Esophagus mucosa (tissue), 1 donor: ENCODE measurements around the gene FMO5. TPM values are rescaled to one million over a fixed set of nuclear protein-coding genes. Genes with fewer than 3 reads are reported as not detected.
"Not testable (repeated sequence)": the region's sequence is repeated elsewhere in the genome, so short reads cannot be mapped to it uniquely, and the experiment has no call there.

Experiments used
- ATAC-seq: fragments of 200-7000 bp; cut with Tn5 transposase; one replicate; pipeline ENCODE4 v1.9.1; 2020
- total RNA-seq: library from RNA; stranded (reverse); gene quantifications from one replicate; pipeline ENCODE4 v1.2.4, GENCODE V29; 2023
- donor health status: DM: yes; HTN: yes; CAD: no.

Gene FMO5, protein sequence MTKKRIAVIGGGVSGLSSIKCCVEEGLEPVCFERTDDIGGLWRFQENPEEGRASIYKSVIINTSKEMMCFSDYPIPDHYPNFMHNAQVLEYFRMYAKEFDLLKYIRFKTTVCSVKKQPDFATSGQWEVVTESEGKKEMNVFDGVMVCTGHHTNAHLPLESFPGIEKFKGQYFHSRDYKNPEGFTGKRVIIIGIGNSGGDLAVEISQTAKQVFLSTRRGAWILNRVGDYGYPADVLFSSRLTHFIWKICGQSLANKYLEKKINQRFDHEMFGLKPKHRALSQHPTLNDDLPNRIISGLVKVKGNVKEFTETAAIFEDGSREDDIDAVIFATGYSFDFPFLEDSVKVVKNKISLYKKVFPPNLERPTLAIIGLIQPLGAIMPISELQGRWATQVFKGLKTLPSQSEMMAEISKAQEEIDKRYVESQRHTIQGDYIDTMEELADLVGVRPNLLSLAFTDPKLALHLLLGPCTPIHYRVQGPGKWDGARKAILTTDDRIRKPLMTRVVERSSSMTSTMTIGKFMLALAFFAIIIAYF
- total RNA-seq, result 0.68 TPM

GRCh38 chr1:147225193-147225730 is at the start of gene FMO5:
Gene FMO5, minus strand, starts transcription at chr1:147225339. Its CDS starts 310 bp downstream, at chr1:147225029.
- peak; percentile 73 for ATAC-seq

DNA sequence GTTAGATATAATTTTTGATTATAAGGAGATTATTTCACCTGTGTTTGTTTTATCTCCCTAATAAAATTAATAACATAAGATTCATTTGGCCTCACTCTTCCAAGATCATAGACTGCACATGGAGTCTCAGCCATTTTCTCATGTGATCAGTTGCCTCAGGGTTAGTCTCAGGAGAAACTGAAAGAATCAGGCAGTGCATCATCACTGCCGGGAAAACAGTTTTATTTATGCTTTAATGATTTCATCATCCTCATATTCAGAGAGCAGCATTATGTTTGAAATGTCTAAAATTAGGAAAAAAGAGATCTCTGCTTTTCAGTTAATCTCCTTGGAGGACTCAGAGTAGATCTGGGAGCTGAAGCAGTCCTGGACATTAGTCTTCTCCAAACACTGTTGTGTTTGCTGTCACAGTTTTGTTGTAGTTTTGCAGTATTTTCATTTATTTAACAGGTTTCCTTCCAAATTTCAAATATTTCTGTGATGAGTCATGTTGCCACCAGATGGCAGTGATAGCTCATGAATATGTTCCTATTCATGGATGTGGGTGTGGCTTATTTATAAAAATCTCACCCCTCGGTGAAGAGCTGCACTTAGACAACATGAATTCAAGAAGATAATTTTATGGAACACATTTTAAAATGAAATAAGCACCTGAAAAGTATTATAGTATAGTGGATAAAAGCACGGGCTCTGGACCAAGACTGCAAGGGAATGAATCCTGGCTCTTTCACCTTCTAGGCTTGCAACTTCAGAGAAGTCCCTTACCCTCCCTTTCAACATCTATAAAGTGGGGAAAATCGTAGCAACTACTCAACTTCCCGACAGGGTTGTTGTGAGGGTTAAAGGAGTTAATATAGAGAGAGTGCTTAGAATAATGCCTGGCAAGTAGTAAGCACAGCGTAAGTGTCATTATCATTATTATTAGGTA is 48.5 kb upstream of the FMO5 start:
- ATAC-seq, result peak; percentile 57

DNA sequence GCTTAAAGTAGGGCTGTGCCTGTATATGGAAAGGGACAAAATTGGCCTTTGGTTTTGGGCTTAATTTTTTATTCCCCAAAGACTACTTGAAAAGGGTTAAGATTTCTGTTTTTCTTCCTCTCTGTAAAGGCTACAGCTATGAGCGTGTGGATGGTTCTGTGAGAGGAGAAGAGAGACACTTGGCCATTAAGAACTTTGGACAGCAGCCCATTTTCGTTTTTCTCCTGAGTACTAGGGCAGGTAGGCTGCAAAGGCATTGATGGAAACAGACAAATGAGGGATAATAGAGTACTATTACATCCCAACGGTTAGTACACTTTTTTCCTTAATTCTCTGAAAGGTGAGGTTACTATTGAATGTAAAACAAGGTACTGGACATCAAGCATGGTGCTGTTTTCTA is 46.9 kb upstream of the FMO5 start:
- no peak for ATAC-seq

GRCh38 chr1:147270721-147271120 is 45.6 kb upstream of the FMO5 start:
- ATAC-seq, result no peak

GRCh38 chr1:147267711-147268110 is 42.6 kb upstream of the FMO5 start:
- no peak for ATAC-seq

DNA sequence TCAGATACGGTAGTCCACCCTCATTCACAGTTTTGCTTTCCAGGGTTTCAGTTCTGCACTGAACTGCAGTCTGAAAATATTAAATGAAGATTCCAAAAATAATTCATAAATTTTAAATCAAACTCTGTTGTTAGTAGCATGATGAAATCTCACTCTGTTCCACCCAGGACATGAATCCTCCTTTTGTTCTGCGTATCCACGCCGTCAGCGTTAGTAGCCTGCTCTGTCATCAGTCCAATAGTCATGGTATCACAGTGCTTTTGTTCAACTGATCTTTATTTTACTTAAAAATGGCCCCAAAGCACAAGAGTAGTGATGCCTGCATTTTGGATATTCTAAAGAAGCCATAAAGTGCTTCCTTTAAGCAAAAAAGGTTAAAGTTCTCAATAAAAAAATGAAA is 41.2 kb upstream of the FMO5 start:
- no peak for ATAC-seq

GRCh38 chr1:147264158-147264768 is 39.1 kb upstream of the FMO5 start:
- no peak for ATAC-seq

GRCh38 chr1:147260956-147261355 is 35.8 kb upstream of the FMO5 start:
- ATAC-seq, result no peak

GRCh38 chr1:147252540-147252939 is 27.4 kb upstream of the FMO5 start:
- ATAC-seq, result peak; percentile 68

GRCh38 chr1:147247656-147248238 is 22.6 kb upstream of the FMO5 start:
- no peak for ATAC-seq

DNA sequence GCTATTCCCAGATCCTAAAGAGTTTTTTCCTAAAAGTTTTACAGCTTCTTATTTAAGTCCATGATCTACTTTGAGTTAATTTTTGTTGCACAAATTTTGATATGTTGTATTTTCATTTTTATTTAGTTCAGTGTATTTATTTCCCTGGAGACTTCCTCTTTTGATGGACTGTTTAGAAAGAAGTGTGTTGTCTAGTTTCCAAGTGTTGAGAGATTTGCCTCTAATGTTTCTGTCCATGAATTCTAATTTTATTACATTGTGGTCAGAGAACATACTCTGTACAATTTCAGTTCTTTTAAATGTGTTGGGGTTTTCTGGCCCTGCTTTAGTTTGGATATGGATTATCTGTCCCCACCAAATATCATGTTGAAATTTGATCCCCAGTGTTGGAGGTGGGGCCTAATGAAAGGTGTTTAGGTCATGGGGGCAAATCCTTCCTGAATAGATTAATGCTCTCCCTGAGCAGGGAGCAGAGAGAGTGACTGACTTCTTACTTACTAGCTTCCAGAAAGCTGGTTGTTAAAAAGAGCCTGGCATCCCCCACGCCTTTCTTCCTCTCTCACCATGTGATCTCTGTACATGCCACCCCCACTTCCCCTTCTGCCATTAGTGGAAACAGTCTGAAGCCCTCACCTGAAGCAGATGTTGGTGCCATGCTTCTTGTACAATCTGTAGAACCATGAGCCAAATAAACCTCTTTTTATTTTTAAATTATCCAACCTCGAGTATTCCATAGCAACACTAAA is 21.9 kb upstream of the FMO5 start:
- no peak for ATAC-seq

DNA sequence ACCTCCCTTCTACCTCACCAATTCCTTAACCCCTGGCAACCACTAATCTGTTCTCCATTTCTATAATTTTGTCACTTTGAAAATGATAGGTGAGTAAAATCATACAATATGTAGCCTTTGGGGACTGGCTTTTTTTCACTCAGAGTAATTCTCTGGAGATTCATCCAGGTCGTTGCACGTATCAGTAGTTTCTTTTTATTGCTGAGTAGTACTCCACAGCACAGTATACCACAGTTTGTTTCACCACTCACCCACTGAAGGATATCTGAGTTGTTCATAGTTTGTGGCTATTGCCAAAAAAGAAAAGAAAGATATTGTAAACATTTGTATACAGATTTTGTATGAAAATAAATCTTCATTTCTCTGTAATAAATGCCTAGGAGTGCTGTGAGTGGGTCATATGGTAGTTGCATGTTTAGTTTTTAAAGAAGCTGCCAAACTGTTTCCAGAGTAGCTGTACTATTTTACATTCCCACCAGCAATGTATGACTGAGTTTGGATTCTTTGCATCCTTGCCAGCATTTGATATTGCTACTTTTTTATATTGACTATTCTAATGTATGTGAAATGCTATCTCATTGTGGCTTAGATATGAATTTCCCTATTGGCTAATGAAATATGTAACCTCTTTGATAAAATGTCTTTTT is 21.0 kb upstream of the FMO5 start:
- no peak for ATAC-seq

DNA sequence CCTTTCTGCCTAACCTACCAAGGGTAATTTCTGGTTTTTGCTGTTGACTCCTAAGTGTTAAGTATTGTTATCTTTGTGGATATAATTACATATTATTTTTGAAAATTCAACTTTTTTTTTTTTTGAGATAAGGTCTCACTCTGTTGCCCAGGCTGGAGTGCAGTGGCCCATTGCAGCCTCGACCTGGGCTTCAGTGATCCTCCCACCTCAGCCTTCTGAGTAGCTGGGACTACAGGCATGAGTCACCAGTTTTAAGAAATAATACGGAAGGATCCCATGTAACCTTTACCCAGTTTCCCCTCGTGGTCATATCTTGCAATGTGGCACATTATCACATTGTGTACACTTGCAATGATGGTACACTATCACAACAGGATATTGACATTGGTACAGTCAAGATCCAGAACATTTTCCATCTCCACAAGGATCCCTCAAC is 20.5 kb upstream of the FMO5 start:
- ATAC-seq, result no peak

DNA sequence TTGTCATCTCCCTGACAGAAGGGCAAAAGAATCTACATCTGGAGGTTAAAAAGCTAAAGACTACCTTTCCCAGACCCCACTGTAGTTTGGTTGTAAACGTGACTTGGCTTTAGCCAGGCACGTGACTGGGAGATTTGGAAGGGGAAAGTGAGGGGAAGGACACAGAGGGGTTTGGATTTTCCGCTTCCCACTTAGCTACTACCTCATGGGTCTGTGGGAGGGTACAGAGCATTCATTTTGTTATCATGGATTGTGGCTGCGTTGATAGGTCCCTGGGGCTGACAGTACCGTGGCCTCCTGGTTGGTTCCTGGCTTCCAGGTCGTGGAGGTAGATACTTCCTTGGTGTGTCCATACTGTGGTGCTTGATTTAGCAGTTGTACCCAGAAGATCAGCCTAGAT is 20.0 kb upstream of the FMO5 start:
- ATAC-seq, result no peak

- no peak for ATAC-seq
Measured at GRCh38 chr1:147243841-147244240, 18.7 kb upstream of the FMO5 start.

DNA sequence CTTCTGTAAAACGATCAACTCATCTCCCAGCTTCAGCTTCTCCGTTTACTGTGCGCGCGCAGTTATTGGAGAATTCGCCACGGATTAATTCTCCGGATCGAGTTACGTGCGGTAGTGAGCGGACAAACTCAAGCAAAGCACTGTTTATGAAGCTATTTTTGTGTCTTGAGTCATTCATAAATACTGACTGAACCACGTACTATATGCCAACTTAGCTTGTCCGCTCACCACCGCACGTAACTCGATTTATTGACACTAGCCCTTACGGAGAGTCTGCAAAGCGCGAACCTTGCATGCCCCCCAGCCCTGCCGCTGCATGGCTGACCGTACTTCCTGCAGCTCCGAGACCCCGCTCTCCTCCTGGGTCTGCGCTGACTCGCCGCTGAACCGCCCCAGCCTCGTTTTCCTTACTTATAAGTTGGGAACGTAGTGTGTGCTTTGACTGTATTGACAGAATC is 18.1 kb upstream of the FMO5 start:
- ATAC-seq, result peak; percentile 5

DNA sequence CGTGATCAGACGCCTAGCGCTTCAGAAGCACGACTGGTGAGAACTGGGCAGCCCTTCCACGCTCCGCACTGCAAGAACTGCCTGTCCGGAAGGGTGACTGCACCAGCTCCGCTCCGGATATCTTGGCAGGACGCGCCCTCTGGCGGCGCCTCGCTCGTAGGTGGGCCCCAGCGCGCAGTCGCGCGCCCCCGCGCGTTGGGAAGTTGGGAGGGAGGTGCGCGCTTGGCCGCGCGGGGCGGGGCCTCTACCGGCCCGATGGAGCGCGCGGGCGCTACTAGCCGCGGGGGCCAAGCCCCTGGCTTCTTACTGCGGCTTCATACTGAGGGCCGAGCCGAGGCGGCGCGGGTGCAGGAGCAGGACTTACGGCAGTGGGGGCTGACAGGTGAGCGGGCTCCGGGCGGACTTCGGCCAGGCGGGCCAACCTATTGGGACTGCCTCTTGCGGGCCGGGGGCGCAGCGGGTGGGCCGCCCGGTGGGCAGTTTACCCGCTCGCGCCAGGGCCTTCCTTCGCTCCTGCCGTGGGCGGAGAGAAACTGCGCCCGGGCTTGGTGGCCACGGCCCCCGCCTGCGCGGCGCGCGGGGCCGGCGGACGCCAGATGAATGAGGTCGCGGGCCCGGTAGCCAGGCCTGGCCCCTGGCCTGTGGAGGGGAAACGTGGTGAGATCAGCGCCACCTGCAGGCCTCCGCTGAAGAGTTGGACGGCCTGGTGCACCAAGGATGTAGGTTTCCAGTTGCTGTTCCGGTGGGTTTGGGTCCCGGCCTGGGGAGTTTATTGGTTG is 17.5 kb upstream of the FMO5 start, which contains the start of gene CHD1L:
Gene CHD1L (plus strand): TSS at position 236 of the 779 bp plus-strand sequence. CDS start 20 bp downstream, at position 256.
- ATAC-seq, result peak; percentile 98

GRCh38 chr1:147241934-147242448 is 16.9 kb upstream of the FMO5 start:
- no peak for ATAC-seq

DNA sequence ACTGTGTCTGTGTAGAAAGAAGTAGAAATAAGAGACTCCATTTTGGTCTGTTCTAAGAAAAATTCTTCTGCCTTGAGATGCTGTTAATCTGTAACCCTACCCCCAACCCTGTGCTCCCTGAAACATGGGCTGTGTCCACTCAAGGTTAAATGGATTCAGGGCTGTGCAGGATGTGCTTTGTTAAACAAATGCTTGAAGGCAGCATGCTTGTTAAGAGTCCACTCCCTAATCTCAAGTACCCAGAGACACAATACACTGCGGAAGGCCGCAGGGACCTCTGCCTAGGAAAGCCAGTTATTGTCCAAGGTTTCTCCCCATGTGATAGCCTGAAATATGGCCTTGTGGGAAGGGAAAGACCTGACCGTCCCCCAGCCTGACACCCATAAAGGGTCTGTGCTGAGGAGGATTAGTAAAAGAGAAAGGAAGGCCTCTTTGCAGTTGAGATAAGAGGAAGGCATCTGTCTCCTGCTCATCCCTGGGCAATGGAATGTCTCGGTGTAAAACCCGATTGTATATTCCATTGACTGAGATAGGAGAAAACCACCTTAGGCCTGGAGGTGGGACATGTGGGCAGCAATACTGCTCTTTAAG is 15.1 kb upstream of the FMO5 start:
- not testable (repeated sequence) for ATAC-seq
